Activated CD4-positive, alpha-beta T cell treated with anti-CD3 and anti-CD28 coated beads for 24 hours (primary cell): ENCODE results near the gene PLXNA4.

Source experiments
- DNase-seq, 2 donors: peaks; one replicate each; pipeline ENCODE4 v3.0.0-alpha.2; 2020; ENCODE audit warnings: low read depth in 2 of 2

PLXNA4 gene

DNA sequence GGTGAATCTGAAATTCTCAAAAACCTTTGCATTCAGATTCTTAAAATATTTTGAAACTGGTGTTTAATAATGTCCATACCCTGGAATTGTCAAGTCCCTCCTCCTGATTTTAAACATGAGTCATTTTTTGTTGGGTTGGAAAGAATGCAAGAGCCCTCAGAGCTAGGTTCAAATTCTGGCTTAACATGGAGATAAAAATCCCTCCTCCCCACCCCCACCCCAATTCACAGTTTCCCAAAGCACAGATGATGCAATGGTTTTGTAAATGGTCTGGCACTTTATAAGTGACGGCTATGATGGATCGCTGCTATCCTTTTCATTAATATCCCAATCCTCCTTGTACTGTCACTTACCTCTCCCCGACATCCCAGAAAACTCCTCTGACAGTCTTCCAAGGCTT is 332.8 kb downstream of the PLXNA4 start:
- no peak for DNase-seq

GRCh38 chr7:132243051-132243450 is 333.2 kb downstream of the PLXNA4 start:
- DNase-seq = no peak

GRCh38 chr7:132242192-132242812 is 334.0 kb downstream of the PLXNA4 start:
- DNase-seq = no peak

DNA sequence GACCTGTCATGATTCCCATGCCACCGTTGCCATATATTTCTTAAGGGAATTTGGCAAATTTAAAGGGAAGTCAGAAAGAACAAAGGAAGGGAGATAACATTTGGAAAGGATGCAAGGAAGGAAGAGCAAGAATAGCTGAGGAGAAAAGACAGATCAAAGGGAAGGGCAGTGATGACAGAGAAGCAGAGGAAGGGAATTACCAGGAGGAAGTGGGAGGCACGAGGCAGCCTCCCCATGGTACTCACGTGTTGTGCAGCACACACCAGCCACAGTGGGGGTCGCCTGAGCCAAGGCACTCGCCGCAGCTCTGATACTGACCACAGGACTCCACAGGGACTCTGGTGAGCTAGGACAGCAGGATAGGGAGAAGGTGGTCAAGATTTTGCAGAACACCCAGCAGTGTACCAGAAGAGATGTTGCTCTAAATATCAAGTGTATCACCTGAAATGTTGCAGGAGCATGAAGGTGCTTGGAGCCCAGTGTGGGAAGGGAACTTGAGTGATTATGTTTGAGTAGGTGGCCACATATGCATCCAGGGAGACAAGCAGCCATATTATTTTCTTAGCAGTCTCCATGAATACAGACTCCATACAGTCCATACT is 335.3 kb downstream of the PLXNA4 start:
- no peak for DNase-seq

DNA sequence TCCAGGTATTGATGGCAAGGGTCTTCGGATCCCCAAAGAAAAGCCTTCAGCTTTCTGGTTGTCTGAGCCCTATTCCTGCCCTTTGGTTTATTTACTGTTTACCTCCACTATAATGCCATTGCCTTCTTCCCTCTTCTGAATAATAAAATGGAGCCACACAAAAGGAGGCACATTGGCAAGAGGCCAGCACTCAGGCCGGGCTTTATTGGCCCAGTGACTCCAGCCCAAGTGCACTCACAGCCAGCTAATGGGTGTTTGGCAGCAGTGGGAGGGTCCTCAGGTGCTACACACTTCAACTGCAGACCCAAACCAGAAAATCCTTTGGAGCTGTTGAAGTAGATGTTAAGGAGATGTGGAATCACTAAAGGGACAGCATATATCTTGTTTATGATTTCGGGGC is 336.0 kb downstream of the PLXNA4 start:
- DNase-seq = no peak

DNA sequence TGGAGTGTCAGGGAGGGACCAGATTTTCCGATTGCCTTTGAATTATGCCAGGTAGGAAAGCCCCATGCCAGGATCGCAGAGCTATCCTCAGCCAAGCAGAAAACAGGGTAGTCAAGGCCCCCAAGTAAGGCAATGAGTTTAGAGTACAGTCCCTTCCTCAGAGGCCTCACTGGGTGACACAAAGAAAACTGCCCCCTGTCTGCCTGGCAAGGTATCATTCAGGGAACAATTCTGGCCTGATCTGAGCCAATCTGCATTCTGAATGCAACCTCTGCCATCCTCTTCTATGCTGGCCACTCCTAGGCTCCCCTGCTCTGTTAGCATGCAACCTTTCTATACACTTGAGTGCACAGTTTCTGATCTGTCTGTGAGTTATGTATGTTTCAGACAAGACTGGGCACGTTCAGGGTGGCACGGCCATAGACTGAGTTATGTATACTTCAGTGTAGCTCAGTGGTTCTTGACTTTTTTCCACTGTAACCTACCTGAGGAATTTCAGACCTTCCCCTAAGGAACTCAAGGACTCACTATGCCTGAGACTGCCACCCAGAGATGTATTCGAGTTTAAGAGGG is 336.8 kb downstream of the PLXNA4 start:
- no peak for DNase-seq

DNA sequence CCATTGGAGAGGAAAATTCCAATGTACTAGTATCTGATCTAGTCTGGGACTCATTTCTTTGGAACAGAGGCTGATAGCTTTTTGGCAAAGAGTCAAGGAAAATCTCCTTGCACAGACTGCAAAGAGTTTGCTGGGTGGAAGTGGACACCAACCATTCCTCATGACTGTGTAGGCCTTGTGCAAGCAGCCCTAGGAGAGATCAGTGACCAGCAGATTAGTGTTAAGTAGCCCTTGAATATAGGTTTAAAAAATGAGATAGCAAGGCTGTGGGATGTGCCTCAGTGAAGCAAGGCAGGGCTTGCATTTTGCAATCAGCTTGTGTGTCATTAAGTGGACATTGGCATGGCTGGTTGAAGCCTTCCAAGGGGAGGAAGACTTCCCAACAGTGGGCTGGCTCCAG is 341.6 kb downstream of the PLXNA4 start:
- DNase-seq = no peak

GRCh38 chr7:132232406-132232805 is 343.9 kb downstream of the PLXNA4 start:
- DNase-seq = no peak

- no peak for DNase-seq
Observed at GRCh38 chr7:132230462-132230861, 345.8 kb downstream of the PLXNA4 start.

DNA sequence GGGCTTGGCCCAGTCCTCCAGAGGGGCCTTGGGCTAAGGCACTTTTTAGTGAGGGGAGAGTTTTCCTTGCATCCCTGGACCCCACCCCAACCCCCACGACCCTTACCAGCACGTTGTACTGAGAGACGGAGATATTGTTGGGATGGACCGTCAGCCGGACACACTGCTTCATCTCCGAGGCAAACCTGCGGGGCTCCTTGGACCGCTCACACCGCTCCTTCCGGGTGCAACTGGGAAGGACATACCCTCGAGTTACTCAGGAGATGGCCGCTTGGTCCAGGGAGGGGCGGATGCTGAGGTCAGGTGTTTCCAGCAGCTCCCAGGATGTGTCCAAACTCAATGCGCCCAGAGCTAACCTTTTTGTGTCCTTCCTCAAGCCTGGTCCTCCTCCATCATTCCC is 348.0 kb downstream of the PLXNA4 start:
- no peak for DNase-seq

- DNase-seq = no peak
Observed at GRCh38 chr7:132226957-132227290, 349.3 kb downstream of the PLXNA4 start.

GRCh38 chr7:132226046-132226956 is 350.0 kb downstream of the PLXNA4 start:
- DNase-seq = no peak

DNA sequence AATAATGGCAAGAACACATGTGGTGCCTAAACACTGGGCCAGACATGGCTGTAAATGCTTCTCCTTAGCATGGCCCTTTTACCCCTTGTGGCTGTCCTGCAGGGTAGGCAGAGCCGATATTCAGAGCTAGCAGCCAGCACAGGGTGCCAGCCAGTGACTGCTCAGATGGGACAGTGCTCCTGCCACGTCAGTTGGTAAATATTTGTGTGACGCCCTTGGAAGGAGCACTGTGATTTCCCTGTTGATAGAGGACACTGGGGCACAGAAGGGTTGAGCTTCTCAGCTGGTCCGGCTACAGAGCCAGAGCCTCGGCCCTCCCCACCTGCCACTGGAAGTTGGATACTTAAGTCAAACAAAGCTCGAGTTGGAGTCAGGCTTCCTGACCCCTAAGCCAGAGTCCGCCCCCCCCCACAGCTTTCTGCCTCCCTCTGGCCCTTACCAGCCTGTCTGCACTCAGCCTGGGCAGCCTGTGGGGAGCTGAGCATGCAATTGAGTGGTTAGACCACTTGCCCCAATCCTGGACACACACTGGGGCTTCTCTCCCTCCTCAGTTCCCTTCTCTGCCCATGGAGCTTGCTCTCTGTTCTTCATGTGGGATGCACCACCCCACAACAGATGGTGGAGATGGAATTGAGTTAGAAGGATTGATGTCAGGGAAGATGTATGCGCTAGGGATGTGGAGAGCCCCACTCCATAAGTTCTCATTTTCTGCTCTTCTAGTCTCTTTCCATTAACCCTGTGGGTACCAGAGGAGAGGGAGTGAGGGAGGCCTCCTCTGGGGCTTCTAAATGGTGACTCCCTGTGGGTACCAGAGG is 350.8 kb downstream of the PLXNA4 start:
- DNase-seq = no peak

GRCh38 chr7:132221356-132221755 is 354.9 kb downstream of the PLXNA4 start:
- DNase-seq = no peak

GRCh38 chr7:132220060-132220459 is 356.2 kb downstream of the PLXNA4 start:
- no peak for DNase-seq

DNA sequence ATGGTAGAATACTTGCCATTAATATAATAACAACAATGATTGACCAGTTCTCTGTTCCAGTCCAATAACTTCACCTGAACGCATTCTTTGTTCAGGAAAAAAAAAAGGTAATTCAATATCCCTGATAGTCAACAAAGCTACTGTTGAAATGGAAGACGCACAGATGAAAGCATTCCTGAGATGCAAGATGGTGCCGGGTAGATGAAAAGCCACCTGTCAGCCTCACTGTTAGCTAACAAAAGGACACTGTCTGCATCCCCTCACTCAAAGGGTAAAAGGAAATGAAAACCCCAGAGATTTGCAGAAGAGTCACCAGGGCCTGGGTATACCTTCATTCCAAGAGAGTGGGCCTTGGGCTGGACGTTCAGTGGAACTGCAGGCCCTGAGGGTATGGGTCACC is 357.4 kb downstream of the PLXNA4 start:
- no peak for DNase-seq

DNA sequence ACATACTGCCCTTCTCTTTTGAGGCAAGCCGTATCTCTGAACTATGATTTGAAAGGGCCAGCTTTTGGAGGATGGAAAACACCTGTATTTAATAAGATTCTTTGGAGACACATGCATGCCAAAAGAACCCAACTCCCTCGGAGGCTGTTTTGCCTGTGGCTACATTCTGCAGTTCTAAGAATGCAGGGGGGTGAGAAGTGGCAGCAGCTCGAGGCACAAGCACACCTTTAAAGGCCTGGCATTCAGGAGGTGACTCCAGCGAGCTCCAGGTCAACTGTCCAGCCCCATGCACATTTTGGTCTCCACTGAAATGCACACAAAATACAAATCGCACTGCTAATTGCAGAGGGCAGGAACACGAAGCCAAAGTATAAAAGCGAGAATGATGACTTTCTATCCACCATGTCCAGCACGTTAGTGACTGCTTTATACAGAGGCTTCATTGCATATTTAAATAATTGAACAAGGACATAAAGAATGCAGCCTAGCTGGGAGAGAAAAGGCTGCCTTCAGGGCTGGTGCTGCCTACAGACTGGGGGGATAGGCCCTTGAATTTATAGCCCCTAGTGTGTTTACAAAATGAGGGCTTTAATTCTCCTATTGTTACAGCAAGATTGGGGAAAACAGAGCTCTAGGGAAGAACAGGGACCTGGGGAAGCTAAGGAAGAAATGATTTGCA is 359.3 kb downstream of the PLXNA4 start:
- no peak for DNase-seq

- no peak for DNase-seq
Observed at GRCh38 chr7:132214452-132214851, 361.8 kb downstream of the PLXNA4 start.

GRCh38 chr7:132213583-132213982 is 362.7 kb downstream of the PLXNA4 start:
- DNase-seq = no peak

DNA sequence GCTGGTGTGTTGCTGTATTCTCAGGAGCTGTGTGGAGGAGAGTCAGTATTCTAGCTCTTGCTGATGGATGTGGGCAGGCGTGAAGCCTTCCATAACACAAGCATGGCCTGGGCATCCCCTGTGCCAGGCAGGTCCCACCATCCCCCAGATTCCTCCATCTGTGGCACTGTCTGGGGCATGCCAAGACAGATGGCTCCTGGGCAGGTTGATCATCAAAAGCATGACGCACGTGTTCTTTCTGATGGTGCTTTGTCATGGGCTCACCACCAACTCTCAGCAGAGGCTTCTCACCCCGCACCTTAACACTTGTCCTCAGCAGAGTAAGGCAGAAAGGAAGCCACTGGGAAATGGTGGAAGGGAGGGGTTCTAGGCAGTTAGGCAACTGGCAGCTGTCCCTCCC is 364.3 kb downstream of the PLXNA4 start:
- no peak for DNase-seq

GRCh38 chr7:132210821-132211220 is 365.4 kb downstream of the PLXNA4 start:
- no peak for DNase-seq
